RWPE2 (cell line): ENCODE results near the gene HSD17B12.

Source experiments
- ATAC-seq: fragments of 200-7000 bp; cut with Tn5 transposase; 3 replicates; pipeline ENCODE4 v1.9.1; 2021; ENCODE audit warnings: low read depth
- DNase-seq: peaks from one replicate; pipeline ENCODE4 v3.0.0-alpha.2; 2020; ENCODE audit warnings: low spot score
- H3K27ac ChIP-seq: fragments of 450-650 bp; 2 replicates; pipeline ENCODE4 v1.5.1; 2017; ENCODE audit warnings: mild to moderate bottlenecking; ENCODE audit not compliant: poor library complexity, severe bottlenecking
- H3K27me3 ChIP-seq: fragments of 250-450 bp; sonication (Bioruptor Pico); 2 replicates; pipeline ENCODE4 v1.5.1; 2021; ENCODE audit warnings: mild to moderate bottlenecking, moderate library complexity; ENCODE audit not compliant: insufficient read depth, poor library complexity, severe bottlenecking
- H3K36me3 ChIP-seq: fragments of 250-450 bp; sonication (Bioruptor Pico); 2 replicates; pipeline ENCODE4 v1.5.1; 2020; ENCODE audit warnings: low read depth, mild to moderate bottlenecking, moderate library complexity
- H3K4me1 ChIP-seq: fragments of 250-450 bp; sonication (Bioruptor Pico); 2 replicates; pipeline ENCODE4 v1.5.1; 2021; ENCODE audit warnings: mild to moderate bottlenecking, moderate library complexity; ENCODE audit not compliant: insufficient read depth, poor library complexity, severe bottlenecking
- H3K4me3 ChIP-seq: fragments of 250-450 bp; sonication (Bioruptor Pico); 2 replicates; pipeline ENCODE4 v1.5.1; 2021; ENCODE audit warnings: mild to moderate bottlenecking, moderate library complexity; ENCODE audit not compliant: severe bottlenecking
- H3K9me3 ChIP-seq: fragments of 250-450 bp; sonication (Bioruptor Pico); 2 replicates; pipeline ENCODE4 v1.5.1; 2021; ENCODE audit warnings: mild to moderate bottlenecking, moderate library complexity; ENCODE audit not compliant: severe bottlenecking
- CTCF ChIP-seq: fragments of 450-650 bp; IDR thresholded peaks from one replicate; pipeline ENCODE4 v1.5.1; 2017; ENCODE audit warnings: mild to moderate bottlenecking, moderate library complexity; ENCODE audit not compliant: poor library complexity, severe bottlenecking

HSD17B12 gene

GRCh38 chr11:43874738-43875137 lies 194.2 kb downstream of the HSD17B12 start:
- Histone ChIP-seq H3K9me3 (no peaks in the 10 kb centered on the region), H3K4me3 (no peak overlapping the region), H3K4me1 (no peaks in the 10 kb centered on the region), H3K27ac (no peak overlapping the region), H3K36me3 (no peaks in the 10 kb centered on the region), H3K27me3 (no peaks in the 10 kb centered on the region)
- DNase-seq, result no peak
- no peak for ATAC-seq
- no peak for TF ChIP-seq CTCF

- Histone ChIP-seq H3K27ac (no peak overlapping the region), H3K4me3 (peak overlapping the region; percentile 83), H3K36me3 (peaks cover 28% of the 10 kb centered on the region), H3K4me1 (peaks cover 9% of the 10 kb centered on the region), H3K9me3 (no peaks in the 10 kb centered on the region), H3K27me3 (no peaks in the 10 kb centered on the region)
- ATAC-seq (no peak), DNase-seq (no peak)
- TF ChIP-seq CTCF, result no peak
Measured at GRCh38 chr11:43879789-43880639, 199.5 kb downstream of the HSD17B12 start.

GRCh38 chr11:43880640-43881159 lies 200.2 kb downstream of the HSD17B12 start, which contains the start of gene ALKBH3:
TSS of gene ALKBH3 (plus strand) at chr11:43880831. CDS start at chr11:43882653, 1,822 bp downstream.
- TF ChIP-seq CTCF, result no peak
- ATAC-seq, result peak; percentile 98
- peak; percentile 92 for DNase-seq
- H3K27ac ChIP-seq, result no peak within 1 kb of the TSS
- no peaks in the 10 kb centered on the region for H3K27me3 ChIP-seq
- H3K9me3 ChIP-seq, result no peaks in the 10 kb centered on the region
- peaks cover 35% of the 10 kb centered on the region for H3K36me3 ChIP-seq
- peak within 1 kb of the TSS; percentile 83 for H3K4me3 ChIP-seq
- peaks cover 9% of the 10 kb centered on the region for H3K4me1 ChIP-seq

GRCh38 chr11:43892851-43893250 lies 212.3 kb downstream of the HSD17B12 start:
- Histone ChIP-seq H3K4me1 (no peaks in the 10 kb centered on the region), H3K4me3 (no peak overlapping the region), H3K9me3 (no peaks in the 10 kb centered on the region), H3K36me3 (peaks cover 93% of the 10 kb centered on the region), H3K27me3 (no peaks in the 10 kb centered on the region), H3K27ac (no peak overlapping the region)
- no peak for TF ChIP-seq CTCF
- ATAC-seq (no peak), DNase-seq (no peak)

GRCh38 chr11:43894546-43894945 lies 214.0 kb downstream of the HSD17B12 start:
- Histone ChIP-seq H3K27ac (no peak overlapping the region), H3K36me3 (peaks cover 85% of the 10 kb centered on the region), H3K27me3 (no peaks in the 10 kb centered on the region), H3K4me3 (no peak overlapping the region), H3K9me3 (no peaks in the 10 kb centered on the region), H3K4me1 (no peaks in the 10 kb centered on the region)
- ATAC-seq, result no peak
- TF ChIP-seq CTCF, result no peak
- no peak for DNase-seq
